HG02623 (cell line): ENCODE results near the gene GIPC2.
A peak's percentile ranks its signal among the peaks of the same experiment; 100 is the strongest.
"Not testable (repeated sequence)": the region's sequence is repeated elsewhere in the genome, so short reads cannot be mapped to it uniquely, and the experiment has no call there.

Experiments used
- ATAC-seq: cut with Tn5 transposase; IDR thresholded peaks from one replicate; pipeline ENCODE4 v1.9.1; 2021; ENCODE audit warnings: moderate library complexity; ENCODE audit not compliant: unreplicated experiment

GIPC2 gene, protein sequence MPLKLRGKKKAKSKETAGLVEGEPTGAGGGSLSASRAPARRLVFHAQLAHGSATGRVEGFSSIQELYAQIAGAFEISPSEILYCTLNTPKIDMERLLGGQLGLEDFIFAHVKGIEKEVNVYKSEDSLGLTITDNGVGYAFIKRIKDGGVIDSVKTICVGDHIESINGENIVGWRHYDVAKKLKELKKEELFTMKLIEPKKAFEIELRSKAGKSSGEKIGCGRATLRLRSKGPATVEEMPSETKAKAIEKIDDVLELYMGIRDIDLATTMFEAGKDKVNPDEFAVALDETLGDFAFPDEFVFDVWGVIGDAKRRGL

DNA sequence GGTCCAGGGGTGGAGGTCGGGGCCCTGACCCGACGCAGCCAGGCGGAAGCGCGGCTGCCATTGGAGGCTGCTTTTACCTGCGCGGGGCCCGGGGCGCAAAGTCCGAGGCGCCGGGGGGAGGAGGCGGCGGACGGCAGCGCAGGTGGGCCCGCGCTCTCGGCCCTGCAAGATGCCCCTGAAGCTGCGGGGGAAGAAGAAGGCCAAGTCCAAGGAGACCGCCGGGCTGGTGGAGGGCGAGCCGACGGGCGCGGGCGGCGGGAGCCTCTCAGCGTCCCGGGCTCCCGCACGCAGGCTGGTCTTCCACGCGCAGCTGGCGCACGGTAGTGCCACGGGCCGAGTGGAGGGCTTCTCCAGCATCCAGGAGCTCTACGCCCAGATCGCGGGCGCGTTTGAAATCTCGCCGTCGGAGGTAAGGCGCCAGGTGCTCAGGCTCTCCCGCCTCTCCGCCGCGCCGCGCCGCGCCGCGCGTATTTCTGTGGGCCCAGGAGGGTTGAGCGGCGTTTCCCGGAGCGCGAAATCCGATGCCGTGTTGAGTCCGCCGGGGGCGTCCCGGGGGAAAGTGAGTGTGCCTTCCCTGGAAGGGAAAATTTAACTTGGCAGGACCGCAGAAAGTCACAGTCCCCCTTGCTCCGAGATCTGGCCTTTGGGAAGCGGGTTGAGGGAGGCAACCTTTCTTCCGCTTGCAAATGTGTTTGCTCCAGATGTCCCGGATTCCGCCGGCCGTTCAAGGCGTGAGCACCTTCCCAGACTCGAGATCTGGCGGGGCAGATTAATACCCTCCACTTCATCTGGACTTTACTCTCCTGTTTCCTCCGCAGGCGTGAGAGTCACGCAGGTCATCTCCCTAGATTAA, at the start of gene GIPC2:
Gene GIPC2, plus strand, starts transcription at position 41 of the 853 bp plus-strand sequence. Its CDS starts 129 bp downstream, at position 170.
- no peak for ATAC-seq

DNA sequence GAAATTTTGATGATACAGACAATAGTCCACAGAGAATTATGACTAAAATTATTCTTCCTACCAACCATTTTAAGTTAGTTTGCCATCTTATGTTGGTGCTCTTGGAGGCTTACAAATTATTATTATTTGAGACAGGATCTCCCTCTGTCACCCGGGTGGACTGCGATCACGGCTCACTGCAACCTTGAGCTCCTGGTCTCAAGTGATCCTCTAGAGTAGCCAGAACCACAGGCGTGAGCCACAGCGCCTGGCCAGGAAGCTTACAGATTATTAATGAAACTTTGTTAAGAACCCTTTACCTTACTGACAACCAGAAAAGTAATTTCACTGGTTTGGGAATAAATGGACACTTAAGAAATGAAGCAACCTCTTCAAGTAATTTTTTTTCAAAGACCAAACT, 49.0 kb upstream of the GIPC2 start:
- no peak for ATAC-seq

DNA sequence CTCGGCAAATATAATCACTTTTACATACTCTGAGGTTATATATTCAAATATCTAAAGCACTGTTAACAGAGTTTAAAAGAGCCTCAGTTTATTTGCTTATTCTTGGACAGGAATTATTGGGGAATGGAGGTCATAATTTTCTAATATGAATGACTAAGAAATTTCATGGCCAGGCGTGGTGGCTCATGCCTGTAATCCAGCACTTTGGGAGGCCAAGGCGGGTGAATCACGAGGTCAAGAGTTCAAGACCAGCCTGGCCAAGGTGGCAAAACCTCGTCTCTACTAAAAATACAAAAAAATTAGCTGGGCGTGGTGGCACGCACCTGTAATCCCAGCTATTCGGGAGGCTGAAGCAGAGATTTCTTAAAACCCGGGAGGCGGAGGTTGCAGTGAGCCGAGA, 45.2 kb upstream of the GIPC2 start:
- ATAC-seq = not testable (repeated sequence)

DNA sequence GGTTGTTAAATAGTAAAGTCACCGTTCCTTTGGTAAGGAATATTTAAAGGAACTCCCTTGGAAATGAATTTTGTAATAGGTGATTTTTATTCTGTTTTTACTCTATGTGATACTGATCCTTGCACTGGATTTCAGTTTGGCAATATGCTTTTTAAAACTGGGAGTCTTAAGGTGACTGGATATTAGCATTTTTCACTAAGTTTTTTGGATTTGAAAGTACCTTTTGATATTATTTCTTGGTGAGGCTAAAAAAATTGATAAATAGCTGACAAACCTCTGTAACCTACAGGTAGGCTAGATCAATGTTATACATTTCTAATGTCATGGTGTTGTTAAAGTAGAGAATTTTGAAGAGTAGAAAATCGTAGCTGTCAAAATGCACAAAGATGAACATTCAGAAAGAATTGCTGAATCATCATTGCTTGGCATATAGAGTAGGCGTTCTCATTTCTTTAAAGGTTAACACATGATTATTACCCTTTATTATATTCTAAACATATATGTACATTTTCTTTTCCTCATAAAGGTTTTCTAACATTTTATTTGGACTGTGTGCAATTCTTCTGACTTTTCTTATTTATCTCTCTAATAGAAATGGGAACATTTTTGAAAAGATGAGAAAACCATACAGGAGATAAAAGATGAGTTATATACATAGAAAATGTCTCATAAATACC, 42.6 kb upstream of the GIPC2 start:
- no peak for ATAC-seq

DNA sequence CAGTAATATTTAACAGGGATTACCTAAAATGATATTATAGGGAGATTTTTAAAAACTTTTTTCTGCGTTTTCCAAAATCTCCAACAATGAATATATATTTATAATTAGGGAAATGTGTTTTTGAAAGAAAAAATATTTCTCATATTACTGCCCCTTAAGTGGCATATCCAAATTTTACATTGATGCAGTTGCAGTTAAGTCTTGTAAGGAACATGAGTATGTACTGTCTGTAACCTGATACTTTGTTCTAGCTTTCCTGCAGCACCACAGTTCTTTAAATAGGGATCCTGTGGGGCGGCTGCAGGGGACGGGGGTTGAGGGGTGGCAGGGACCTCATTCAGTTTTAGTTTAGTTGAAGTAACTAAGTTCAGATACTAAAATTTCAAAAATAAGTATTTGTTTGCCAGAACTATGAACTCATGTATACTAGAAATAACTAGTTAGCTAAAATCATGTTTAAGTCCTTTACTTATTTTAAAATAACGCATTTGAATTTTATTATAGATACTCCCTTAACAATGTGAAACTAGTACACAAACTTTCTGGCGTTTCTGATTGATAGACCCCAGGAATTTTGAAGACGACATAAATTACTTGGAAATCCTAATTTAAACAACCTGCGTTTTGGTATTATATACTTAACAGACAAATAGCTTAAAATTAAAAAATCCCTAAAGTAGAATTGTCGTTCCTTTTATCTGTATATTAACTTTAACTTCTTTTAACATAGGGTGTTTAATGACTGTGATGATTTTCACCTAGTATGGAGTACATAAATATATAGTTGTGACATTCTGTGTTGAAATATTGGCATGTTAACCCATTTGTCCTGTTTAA, 41.7 kb upstream of the GIPC2 start:
- ATAC-seq = peak; percentile 36

DNA sequence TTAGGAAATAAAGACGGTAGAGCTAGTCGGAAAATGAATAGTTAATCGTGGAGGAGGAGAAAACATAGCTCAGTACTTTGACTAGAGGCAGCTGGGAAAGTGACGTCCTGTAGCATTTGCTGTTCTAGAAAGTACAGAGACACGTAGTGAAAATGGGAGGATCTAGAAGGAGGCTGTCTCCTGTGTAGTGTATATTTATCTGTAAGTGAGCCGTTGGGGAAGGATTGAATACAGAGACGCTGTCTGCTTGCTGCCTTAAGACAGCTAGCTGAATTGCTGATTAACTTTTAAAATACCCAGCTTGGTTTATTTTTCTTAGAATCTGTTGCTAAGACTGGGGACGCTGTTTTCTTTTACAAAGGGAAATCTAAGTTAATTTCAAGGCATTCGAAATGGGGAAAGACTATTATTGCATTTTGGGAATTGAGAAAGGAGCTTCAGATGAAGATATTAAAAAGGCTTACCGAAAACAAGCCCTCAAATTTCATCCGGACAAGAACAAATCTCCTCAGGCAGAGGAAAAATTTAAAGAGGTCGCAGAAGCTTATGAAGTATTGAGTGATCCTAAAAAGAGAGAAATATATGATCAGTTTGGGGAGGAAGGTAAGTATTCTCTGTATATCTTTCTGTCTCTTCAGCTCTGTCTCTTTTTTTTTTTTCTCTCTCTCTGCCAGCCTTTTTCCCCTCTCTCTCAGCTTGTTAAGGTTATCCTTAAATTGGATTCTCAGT, 40.9 kb upstream of the GIPC2 start, which contains the start of gene DNAJB4:
Gene DNAJB4, plus strand, starts transcription at position 221 of the 729 bp plus-strand sequence. Its CDS starts 172 bp downstream, at position 393.
- peak; percentile 99 for ATAC-seq

DNA sequence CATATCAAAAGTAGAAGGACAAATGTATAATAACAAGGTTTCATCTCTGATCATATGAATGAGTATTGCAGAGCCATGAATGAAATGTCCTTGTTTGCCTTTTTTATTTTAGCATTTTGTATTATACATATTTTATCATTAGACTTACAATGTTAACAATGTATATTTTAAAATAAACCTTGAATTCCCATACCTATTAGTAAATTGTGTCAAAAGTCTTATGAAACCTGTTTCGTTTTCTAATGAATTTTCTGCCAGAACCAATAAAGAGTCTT, 40.4 kb upstream of the GIPC2 start:
- no peak for ATAC-seq

DNA sequence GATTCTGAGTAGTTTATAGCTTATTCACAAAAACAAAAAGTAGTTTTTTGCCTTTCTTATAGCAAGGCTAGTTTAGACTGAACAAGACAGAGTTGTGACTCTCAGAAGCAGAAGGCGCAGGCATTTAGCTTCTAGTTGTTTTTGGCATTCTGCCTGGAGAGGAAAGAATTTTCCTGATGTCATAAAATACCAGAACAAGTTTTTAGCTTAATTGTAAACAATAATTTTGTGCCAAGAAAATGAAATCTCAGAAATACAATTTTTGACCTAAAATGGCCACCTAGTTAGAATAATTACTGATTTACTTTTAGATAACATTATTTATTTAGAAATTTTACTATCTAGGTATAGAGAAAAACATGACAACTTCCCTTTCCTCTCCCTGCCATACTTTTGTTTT, 40.0 kb upstream of the GIPC2 start:
- ATAC-seq = no peak

DNA sequence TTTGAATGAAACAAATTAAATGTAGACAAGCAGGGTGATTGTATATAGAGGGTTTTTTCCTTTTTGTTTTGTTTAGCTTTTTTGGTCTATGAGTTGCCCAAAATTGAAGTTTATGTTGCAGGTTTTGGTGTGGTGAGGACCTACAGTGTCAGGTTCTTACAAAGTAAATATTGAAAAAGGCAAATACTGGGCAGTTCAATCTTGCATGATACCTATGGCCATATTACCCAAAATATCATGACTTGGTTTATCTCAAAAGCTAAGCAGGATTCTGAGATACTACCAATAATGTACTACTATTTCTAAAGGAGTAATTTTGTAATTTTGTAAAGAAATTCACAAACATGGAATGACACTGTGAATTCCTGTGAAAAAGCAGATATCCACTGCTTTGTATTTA, 39.2 kb upstream of the GIPC2 start:
- ATAC-seq = no peak

DNA sequence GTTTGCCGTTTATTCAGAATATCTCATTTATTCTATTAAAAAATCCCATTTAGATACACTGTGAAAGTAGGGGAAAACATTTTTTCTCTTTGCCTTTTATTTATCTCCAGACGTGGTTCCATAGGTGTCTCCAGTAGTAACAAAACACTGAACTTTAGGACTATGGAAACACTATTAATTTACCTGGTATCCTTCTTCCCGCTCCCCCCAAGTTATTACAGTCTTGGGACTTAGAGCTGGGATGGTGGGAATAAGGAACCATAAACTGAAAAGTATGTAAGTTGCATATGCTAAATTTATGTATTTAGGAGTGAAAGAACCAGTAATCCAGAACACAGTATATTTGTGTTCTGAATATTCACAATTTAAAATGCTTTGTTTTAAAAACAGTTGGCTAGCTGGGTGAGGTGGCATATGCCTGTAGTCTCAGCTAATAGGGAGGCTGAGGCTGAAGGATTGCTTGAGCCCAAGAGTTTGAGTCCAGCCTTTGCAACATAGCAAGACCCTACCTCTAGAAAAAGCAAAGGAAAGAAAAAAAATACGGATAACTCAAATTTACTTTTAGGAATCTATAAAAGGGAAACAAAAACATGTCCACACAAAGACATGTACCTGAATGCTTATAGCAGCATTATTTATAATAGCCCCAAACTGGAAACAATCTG, 38.0 kb upstream of the GIPC2 start:
- ATAC-seq = no peak

DNA sequence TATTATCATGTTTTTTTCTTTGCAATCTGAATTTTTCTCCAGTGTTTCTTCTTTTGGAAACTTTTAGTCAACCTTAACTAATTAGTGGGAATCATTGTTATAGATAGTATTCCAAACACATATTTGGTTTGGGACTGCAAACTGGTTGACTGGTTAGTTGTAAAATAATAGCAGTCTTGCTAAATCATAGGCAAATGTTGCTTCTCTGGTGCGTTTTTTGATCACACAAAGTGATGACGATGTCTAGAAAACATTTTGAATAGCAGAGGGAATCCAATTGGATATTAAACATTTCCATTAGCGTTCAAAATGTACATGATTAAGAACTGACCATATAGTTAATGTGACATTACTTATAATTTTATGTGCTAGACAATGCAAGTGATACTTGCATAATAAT, 36.5 kb upstream of the GIPC2 start:
- no peak for ATAC-seq

DNA sequence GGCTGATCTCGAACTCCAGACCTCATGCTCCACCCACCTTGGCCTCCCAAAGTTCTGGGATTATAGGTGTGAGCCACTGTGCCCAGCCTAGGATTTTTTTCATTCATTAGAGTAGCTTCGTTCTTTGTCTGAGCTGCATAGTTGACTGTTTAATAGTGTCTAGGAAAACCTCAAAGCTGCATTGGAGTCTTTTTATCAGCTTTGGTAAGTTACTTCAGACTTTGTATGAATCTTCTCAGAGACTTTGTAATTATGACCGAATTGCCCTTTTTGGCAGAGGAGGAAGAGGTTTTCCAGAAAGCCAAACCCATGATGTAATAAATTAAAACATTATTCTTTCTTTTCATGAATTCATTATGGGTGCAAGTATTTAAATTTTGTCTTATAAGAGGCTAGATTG, 35.9 kb upstream of the GIPC2 start:
- ATAC-seq = no peak

DNA sequence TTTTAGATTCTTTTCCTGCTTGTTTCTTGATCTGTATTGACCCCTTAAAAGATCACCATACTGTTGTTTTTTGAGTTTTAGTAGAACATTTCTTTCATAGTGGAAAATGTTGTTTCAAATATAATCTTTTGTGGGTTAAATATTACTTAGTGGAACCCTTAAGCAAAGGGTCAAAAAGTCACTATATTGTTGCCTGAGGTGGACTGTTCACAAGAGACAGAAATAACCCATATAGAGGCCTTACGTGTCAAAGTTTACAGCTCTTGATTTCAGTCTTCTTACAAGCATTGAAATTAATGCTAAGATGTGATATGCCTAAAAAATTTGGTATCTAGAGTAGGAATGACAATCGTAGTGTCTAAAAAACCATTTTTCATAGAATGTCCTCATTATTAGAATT, 34.7 kb upstream of the GIPC2 start:
- ATAC-seq = no peak

DNA sequence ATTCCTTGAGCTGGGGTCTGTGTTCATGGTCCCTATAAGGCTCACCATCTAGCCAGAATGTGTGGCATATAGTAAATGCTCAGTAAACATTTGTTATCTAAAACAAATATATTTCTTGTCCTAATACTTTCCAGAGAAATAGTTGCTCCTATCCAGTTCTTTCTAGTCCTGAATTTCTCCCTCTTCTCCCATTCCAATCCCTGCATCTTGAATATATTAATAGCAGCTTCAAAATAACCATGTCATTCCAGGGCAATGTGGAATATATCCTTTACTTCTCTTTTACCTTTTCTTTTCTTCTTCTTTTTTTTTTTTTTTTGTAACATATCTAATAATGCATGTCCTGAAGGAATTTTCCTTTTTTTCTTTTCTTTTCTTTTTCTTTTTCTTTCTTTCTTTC, 30.6 kb upstream of the GIPC2 start:
- no peak for ATAC-seq

DNA sequence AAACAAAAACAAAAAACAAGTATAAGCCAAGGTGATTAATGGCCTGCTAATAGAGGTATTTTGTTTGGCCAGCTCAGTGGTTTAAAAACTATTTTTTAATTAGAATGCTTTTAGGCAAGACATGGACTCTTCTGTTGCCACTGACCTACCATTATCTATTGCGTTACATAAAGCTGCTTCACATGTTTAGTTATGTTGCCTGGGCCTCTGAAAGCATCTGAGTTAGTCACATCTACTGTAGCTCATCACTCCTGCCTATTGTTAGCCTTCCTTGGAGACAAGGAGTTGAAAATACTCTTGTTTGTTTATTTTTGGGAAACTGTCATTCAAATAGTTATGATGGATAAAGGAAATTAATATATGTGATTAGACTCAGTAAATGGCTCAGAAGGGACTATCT, 26.7 kb upstream of the GIPC2 start:
- ATAC-seq = no peak

DNA sequence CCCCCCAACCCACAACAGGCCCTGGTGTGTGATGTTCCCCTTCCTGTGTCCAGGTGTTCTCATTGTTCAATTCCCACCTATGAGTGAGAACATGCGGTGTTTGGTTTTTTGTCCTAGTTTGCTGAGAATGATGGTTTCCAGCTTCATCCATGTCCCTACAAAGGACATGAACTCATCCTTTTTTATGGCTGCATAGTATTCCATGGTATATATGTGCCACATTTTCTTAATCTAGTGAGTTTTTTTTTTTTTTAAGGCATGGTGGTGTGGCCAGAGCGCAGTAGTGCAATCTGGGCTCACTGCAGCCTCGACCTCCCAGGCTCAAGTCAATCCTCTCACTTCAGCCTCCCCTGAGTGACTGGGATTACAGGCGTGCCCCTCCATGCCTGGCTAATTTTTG, 24.6 kb upstream of the GIPC2 start:
- not testable (repeated sequence) for ATAC-seq

DNA sequence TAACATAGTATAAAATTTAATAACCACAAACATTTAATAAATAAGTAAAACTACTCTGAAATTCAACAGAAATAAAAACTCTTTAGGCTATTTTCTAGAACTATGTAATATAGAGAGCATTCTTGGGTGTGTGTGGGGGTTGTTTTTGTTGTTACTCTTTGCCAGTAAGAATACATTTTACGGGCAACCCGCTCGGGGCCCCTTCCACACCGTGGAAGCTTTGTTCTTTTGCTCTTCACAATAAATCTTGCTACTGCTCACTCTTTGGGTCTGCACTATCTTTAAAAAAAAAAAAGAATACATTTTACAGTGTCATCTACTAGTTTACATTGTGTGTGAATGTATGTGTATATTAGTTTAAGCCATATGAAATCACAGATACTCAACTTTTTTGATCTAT, 16.0 kb upstream of the GIPC2 start:
- ATAC-seq = no peak

DNA sequence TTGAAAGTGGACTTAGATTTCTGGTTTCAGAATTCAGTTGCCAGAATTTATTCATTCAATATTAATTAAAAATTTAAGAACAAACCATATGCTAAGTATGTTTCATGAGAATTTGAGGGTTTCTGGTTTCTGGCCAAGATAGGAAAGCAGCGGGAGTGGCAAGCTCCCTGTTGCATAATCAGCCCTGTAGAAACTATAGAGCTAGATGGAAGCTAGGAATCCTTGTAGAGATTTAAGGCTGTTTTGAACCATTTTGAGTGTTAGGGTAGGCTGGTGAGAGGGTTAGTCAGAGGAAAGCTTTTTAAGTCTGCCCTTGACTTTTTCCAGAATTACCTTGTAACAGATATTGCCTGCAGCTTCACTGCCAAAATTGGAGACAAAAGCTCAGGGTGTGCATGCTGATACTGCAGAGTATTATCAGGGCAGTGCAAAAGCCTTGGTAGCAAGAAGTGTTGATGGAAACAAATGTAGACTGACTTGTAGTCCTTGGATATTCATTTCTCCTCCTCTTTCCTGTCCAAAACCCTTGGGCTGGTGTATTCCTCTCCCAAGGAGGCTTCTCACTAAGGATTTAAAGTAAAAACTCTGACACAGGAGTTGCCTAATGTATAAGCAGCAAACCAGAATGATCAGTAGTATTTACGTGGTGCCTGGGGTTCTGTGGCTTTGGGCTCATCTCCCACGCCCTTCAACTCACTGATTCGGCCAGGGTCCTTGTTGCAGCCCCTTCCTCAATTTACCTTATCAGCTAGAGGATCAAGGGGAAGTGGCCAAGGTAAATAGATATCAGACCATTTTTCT, 12.6 kb upstream of the GIPC2 start:
- ATAC-seq = no peak

DNA sequence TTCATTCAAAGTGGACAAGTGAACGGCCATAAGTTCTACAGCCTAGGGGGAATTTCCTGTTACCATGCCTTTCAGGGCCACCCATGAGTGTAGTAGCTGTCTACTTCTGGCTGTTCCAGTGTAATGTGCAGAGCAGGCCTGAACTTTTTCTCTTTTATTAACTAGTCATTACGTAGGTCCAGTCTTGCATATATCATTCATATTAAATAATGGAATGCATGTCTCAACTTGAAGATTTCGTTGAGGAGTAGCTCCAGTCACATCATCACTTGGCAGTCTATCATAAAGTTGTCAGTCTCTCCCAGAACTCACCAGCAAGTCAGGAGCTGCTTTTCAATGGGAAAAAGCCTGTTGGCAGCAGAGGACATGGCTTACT, 12.0 kb upstream of the GIPC2 start:
- no peak for ATAC-seq
